ENCODE measurements around the gene MEX3D. TPM values are rescaled to one million over a fixed set of nuclear protein-coding genes. Genes with fewer than 3 reads are reported as not detected.
A peak's percentile ranks its signal among the peaks of the same experiment; 100 is the strongest.

Gene MEX3D
- total RNA-seq, 1 experiment from 2014 or later: 55.6 TPM

- DNase-seq: no peak
- CTCF ChIA-PET: no interaction called here
- H3F3A ChIP-seq (ENCODE audit: insufficient read depth, low read depth): peaks cover 8% of the 10 kb centered on the region
- H3K4me1 ChIP-seq (replicated peaks; ENCODE audit: insufficient read depth): no peaks in the 10 kb centered on the region; the same call in 1 of the 2 replicates
- H4K20me1 ChIP-seq (ENCODE audit: insufficient read depth): no peaks in the 10 kb centered on the region
- no peak overlapping the region for H2AFZ ChIP-seq
- no peaks in the 10 kb centered on the region for H3K9me3 ChIP-seq (ENCODE audit: insufficient read depth, low read depth)
- intact Hi-C loops (cut with micrococcal nuclease; ENCODE audit: unreplicated experiment): no loop called here
- H3K4me3 ChIP-seq: no peak overlapping the region
- H3K27me3 ChIP-seq (ENCODE audit: insufficient read depth, low read depth): no peaks in the 10 kb centered on the region
- TF ChIP-seq CTCF (conservative IDR thresholded peaks at IDR 0.05): no peak
- no peak for TF ChIP-seq EZH2 (IDR thresholded peaks at IDR 0.05; ENCODE audit: low read depth)
- H3K4me2 ChIP-seq: no peak overlapping the region
- H3K36me3 ChIP-seq (ENCODE audit: low read depth): no peaks in the 10 kb centered on the region
- no peak overlapping the region for H3K27ac ChIP-seq
- no peaks in the 10 kb centered on the region for H3K79me2 ChIP-seq (ENCODE audit: low read depth)
- no TSS peak for BruUV-seq (replicated peaks)
- POLR2A ChIA-PET (ENCODE audit: unreplicated experiment): no interaction called here
- H3K9me2 ChIP-seq (ENCODE audit: insufficient read depth): no peaks in the 10 kb centered on the region
Measured at GRCh38 chr19:1509602-1510441, 58.3 kb downstream of the MEX3D start.

- POLR2A ChIA-PET (ENCODE audit: unreplicated experiment): no interaction called here
- Histone ChIP-seq H3K4me2 (peak overlapping the region; percentile 70), H3K36me3 (ENCODE audit: low read depth) (no peaks in the 10 kb centered on the region), H3K79me2 (ENCODE audit: low read depth) (no peaks in the 10 kb centered on the region), H3K4me1 (replicated peaks; ENCODE audit: insufficient read depth) (no peaks in the 10 kb centered on the region; the same call in 1 of the 2 replicates), H3F3A (ENCODE audit: insufficient read depth, low read depth) (peaks cover 8% of the 10 kb centered on the region), H3K27me3 (ENCODE audit: insufficient read depth, low read depth) (no peaks in the 10 kb centered on the region), H3K9me3 (ENCODE audit: insufficient read depth, low read depth) (no peaks in the 10 kb centered on the region), H3K4me3 (peak overlapping the region; percentile 44; the same call in 1 of the 2 replicates), H4K20me1 (ENCODE audit: insufficient read depth) (no peaks in the 10 kb centered on the region), H2AFZ (no peak overlapping the region), H3K9me2 (ENCODE audit: insufficient read depth) (no peaks in the 10 kb centered on the region), H3K27ac (no peak overlapping the region)
- TF ChIP-seq EZH2 (IDR thresholded peaks at IDR 0.05; ENCODE audit: low read depth): no peak
- TF ChIP-seq CTCF (conservative IDR thresholded peaks at IDR 0.05): no peak
- CTCF ChIA-PET: no interaction called here
- DNase-seq: no peak
- no TSS peak for BruUV-seq (replicated peaks)
- intact Hi-C loops (cut with micrococcal nuclease; ENCODE audit: unreplicated experiment): no loop called here
Measured at GRCh38 chr19:1508507-1508856, 59.6 kb downstream of the MEX3D start.

- ChIA-PET CTCF (no interaction called here), POLR2A (ENCODE audit: unreplicated experiment) (no interaction called here)
- Histone ChIP-seq H2AFZ (peak overlapping the region; percentile 71; the same call in 1 of the 2 replicates), H3F3A (ENCODE audit: insufficient read depth, low read depth) (peaks cover 8% of the 10 kb centered on the region), H3K4me1 (replicated peaks; ENCODE audit: insufficient read depth) (no peaks in the 10 kb centered on the region; the same call in 1 of the 2 replicates), H4K20me1 (ENCODE audit: insufficient read depth) (no peaks in the 10 kb centered on the region), H3K4me2 (peak overlapping the region; percentile 74), H3K79me2 (ENCODE audit: low read depth) (no peaks in the 10 kb centered on the region), H3K27ac (peak overlapping the region; percentile 44; the same call in 1 of the 2 replicates), H3K9me3 (ENCODE audit: insufficient read depth, low read depth) (no peaks in the 10 kb centered on the region), H3K9me2 (ENCODE audit: insufficient read depth) (no peaks in the 10 kb centered on the region), H3K4me3 (peak overlapping the region; percentile 73), H3K27me3 (ENCODE audit: insufficient read depth, low read depth) (no peaks in the 10 kb centered on the region), H3K36me3 (ENCODE audit: low read depth) (no peaks in the 10 kb centered on the region)
- BruUV-seq (replicated peaks): no TSS peak
- intact Hi-C loops (cut with micrococcal nuclease; ENCODE audit: unreplicated experiment): no loop called here
- TF ChIP-seq EZH2 (IDR thresholded peaks at IDR 0.05; ENCODE audit: low read depth): no peak
- TF ChIP-seq CTCF (conservative IDR thresholded peaks at IDR 0.05): no peak
- DNase-seq: peak; percentile 77 to 86
Measured at GRCh38 chr19:1507763-1508506, 60.2 kb downstream of the MEX3D start.

Data from PC-9 (cell line).